GM12874 (cell line): ENCODE results near the gene NCK2.

Experiments used
- CTCF ChIP-seq: IDR thresholded peaks from 2 replicates; pipeline ENCODE4 v1.5.1; 2011; ENCODE audit warnings: low read depth, mild to moderate bottlenecking, control low read depth, low read length, moderate library complexity; ENCODE audit not compliant: insufficient read depth

NCK2 gene

DNA sequence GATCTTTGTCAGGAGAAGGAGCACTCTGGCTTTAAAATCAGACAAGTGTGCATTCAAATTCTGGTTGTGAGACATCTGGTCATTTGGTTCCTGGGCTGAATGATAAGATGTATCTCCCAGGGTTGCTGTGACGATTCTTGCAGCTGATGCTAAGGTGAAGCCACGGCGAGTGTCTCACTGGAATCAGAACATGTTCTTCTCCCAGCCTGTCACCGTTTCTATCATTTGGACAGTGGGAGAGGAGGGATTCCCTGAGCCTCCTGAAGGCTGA lies 68.3 kb downstream of the NCK2 start:
- no peak for TF ChIP-seq CTCF

GRCh38 chr2:105813405-105813804 lies 68.7 kb downstream of the NCK2 start:
- no peak for TF ChIP-seq CTCF

GRCh38 chr2:105814291-105814940 lies 69.7 kb downstream of the NCK2 start:
- no peak for TF ChIP-seq CTCF

- TF ChIP-seq CTCF = no peak
Measured at GRCh38 chr2:105815401-105815800, 70.7 kb downstream of the NCK2 start.

GRCh38 chr2:105820151-105820550 lies 75.4 kb downstream of the NCK2 start:
- TF ChIP-seq CTCF = no peak

DNA sequence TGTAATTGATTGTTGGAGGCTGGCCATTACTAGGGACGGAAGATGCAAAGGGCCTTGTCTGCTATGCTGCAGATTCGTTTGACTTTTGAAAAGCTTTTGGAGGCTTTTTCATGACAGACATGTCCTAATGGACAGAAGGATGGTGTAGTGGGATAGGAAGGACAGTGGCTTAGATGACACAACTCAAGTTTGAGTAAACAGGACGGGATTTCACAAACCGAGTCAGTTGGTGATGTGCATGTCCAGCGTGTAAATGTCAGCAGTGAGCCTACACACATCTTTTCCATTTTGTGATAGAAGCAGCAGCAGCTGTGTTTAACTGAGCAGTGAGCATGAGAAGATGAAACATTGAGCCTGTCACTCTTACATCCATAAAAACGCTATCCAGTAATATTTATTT lies 76.0 kb downstream of the NCK2 start:
- no peak for TF ChIP-seq CTCF

DNA sequence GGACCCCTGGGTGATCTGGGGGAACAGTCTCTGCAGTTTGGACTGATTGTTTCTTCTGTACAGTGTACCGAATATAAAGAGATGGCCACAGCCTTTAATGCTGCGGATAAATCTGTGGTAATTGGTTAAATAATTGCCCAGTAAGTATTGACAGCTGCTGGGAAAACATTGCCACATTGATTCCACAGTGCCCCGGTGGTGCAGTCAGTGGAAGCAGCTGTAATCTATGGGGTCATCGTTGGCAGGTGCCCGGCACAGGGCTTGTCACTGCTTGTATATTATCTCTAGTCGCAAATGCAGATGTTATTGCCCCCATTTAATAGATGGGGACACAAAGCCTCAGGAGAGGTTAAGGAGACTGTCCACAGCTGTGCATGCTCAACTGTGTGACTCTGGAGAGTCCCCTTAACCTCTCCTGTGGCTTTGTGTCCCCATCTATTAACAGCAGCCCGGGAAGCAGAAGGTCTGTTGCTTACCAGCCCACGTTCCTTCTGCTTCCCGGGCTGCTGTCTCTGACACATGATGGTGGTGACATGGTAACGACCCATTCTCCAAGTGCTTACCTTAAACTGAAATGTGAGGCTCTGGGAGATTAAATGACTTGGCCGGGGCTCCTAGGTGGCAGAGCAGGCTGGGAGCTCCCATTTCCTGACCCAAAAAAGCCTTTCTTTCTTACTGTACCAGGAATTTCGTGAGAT lies 76.9 kb downstream of the NCK2 start:
- no peak for TF ChIP-seq CTCF
